Measurements from ENCODE around the gene PER2.

Gene PER2

DNA sequence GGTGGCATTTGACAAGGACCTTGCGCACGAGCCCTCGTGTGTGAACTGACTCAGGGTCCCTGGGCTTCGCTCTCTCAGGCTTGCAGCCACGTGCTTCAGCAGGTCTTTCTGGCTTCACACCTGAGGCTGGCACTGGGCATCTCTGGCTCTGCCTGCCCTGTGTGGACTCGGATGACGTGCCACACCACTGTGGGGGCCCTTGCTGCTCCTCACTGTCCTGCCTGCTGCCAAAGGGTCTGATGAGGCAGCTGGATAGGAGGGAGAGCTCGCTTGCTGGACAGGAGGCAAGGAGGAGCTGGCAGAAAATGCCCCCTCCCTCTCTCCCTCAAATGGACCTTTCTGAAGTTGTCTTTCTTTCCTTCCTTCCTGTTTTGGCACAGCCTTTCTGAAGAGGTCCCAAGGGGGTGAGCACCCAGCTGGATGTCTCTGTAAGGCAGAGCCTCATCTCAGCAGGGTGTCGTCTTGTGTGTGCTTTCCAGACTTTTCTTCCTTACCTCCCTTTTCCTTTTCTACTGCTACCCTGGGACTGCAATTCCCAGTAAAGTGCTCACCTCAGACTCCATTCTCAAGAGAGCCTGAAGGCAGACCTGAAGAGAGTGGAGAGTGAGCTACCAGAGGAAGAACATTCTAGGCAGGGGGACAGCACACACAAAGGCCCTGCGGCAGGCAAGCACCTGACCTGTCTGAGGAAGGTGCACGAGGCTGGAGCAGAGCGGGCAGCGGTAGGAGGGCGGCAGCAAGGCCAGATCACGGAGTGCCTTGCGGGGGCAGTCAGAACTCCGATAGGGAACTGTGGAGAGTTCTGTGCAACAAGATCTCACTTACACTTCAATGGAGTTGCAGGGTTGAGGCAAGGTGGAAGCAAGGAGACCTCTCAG lies 5.3 kb downstream of the PER2 start:
- no peak overlapping the region for H3K4me2 ChIP-seq
- H3K4me1 ChIP-seq (ENCODE audit: low read depth, poor library complexity, severe bottlenecking) = peaks cover 16% of the 10 kb centered on the region
- TF ChIP-seq, protein P1, sequence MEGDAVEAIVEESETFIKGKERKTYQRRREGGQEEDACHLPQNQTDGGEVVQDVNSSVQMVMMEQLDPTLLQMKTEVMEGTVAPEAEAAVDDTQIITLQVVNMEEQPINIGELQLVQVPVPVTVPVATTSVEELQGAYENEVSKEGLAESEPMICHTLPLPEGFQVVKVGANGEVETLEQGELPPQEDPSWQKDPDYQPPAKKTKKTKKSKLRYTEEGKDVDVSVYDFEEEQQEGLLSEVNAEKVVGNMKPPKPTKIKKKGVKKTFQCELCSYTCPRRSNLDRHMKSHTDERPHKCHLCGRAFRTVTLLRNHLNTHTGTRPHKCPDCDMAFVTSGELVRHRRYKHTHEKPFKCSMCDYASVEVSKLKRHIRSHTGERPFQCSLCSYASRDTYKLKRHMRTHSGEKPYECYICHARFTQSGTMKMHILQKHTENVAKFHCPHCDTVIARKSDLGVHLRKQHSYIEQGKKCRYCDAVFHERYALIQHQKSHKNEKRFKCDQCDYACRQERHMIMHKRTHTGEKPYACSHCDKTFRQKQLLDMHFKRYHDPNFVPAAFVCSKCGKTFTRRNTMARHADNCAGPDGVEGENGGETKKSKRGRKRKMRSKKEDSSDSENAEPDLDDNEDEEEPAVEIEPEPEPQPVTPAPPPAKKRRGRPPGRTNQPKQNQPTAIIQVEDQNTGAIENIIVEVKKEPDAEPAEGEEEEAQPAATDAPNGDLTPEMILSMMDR (conservative IDR thresholded peaks at IDR 0.05; ENCODE audit: low read depth, low read length) = no peak
- no peaks in the 10 kb centered on the region for H3K27me3 ChIP-seq (ENCODE audit: insufficient read depth, low read depth)
- no peak overlapping the region for H3K9ac ChIP-seq
- H3K27ac ChIP-seq = no peak overlapping the region
- H2AFZ ChIP-seq (ENCODE audit: low read depth) = no peak overlapping the region
- no peak overlapping the region for H3K4me3 ChIP-seq (IDR thresholded peaks at IDR 0.05; ENCODE audit: insufficient read depth, low read depth, low read length)
- H3K36me3 ChIP-seq (ENCODE audit: insufficient read depth) = no peaks in the 10 kb centered on the region
- no peaks in the 10 kb centered on the region for H4K20me1 ChIP-seq (ENCODE audit: insufficient read depth)
- H3K79me2 ChIP-seq (ENCODE audit: insufficient read depth, low read depth) = peaks cover 44% of the 10 kb centered on the region

DNA sequence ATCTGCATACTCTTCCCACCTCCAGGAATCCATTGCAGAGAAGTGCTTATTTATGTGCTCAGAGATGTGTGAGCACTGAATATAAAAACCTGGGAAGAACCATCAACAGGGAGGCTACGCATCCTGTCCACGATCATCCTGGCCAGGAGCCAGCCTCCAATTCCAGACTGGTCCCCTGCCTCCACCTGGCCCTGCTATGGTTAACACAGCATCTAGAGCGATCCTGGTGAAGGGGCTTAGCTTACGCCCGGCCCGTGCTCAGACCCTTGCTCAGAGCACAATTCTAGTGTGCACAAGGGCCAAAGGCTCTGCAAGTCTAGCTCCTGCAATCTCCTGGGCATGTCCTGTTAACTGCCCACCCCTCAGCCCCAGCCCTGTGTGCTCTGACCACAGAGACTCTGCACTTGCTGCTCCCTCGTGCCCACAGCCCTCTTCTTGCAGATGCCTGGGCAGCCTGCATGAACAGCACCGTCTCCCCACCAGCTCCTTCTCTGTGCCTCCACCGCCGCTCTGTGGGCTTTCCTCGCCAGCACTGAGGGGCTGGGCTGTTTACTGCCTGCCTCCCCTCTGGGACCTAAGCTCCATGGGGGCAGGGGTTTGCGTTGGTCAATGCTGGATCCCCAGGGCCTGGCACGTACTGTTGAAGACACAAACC lies 6.5 kb downstream of the PER2 start:
- peaks cover 37% of the 10 kb centered on the region; the same call in 1 of the 2 replicates for H3K79me2 ChIP-seq (ENCODE audit: insufficient read depth, low read depth)
- no peak overlapping the region for H2AFZ ChIP-seq (ENCODE audit: low read depth)
- H4K20me1 ChIP-seq (ENCODE audit: insufficient read depth) = no peaks in the 10 kb centered on the region
- no peaks in the 10 kb centered on the region for H3K27me3 ChIP-seq (ENCODE audit: insufficient read depth, low read depth)
- no peak overlapping the region for H3K27ac ChIP-seq
- H3K36me3 ChIP-seq (ENCODE audit: insufficient read depth) = no peaks in the 10 kb centered on the region
- H3K4me3 ChIP-seq (IDR thresholded peaks at IDR 0.05; ENCODE audit: insufficient read depth, low read depth, low read length) = no peak overlapping the region
- TF ChIP-seq, protein P1 (conservative IDR thresholded peaks at IDR 0.05; ENCODE audit: low read depth, low read length) = no peak
- H3K4me2 ChIP-seq = no peak overlapping the region
- H3K9ac ChIP-seq = no peak overlapping the region
- peaks cover 7% of the 10 kb centered on the region for H3K4me1 ChIP-seq (ENCODE audit: low read depth, poor library complexity, severe bottlenecking)

DNA sequence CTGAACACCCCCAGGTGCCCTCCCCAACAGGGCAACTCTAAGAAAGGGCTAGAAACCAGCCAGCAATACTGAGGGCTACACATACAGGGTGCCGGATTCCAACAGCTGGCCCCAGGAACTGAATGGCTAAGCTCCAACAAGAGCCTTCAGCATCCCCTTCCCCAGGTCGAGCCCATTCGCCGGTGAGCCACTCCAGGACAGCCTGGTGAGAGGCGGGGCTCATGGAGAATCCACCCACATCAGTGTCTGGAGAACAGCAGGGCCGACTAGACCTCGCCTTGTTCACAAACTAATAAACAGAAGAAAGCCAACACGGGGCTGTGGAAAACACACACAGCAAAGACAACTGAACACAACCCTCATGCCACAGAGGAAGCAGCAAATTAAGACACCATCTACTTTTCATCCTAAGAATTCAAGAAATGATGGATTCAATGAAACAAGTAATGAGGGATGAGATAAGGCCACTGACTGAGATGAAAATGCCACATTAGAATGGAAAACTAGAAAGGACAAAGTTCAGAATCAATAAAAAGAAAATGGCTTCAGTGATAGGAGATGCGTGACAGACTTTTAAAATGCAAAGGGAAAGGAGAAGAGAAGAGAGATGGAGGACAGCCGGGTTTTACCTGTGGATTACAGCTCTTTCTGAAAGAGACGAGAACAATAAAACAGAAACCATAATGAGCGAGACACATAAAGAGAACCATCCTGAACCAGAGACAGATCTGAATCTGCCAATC lies 8.2 kb downstream of the PER2 start:
- Histone ChIP-seq H3K79me2 (ENCODE audit: insufficient read depth, low read depth) (peaks cover 37% of the 10 kb centered on the region; the same call in 1 of the 2 replicates), H3K4me2 (no peak overlapping the region), H3K4me1 (ENCODE audit: low read depth, poor library complexity, severe bottlenecking) (no peaks in the 10 kb centered on the region), H3K27ac (no peak overlapping the region), H3K36me3 (ENCODE audit: insufficient read depth) (no peaks in the 10 kb centered on the region), H4K20me1 (ENCODE audit: insufficient read depth) (no peaks in the 10 kb centered on the region), H3K9ac (no peak overlapping the region), H3K4me3 (IDR thresholded peaks at IDR 0.05; ENCODE audit: insufficient read depth, low read depth, low read length) (no peak overlapping the region), H3K27me3 (ENCODE audit: insufficient read depth, low read depth) (no peaks in the 10 kb centered on the region), H2AFZ (ENCODE audit: low read depth) (no peak overlapping the region)
- TF ChIP-seq, protein P1 (conservative IDR thresholded peaks at IDR 0.05; ENCODE audit: low read depth, low read length) = no peak

DNA sequence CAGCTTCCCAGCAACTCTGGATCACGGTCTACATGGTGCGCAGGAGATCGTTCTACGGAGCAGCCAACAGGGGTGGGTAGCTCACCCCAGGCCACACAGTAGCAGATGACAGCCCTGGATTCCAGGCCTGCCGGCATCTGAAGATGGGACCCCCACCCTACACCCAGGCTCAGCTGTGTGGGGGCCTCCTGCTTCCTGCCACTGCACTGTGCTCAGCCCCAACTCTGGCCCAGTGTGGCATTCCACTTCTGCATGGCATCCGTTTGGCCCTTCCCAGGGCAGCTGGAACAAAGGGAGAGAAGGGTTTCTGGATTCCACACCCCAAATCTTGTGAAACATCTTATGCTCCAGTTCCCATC lies 9.1 kb downstream of the PER2 start:
- H3K27me3 ChIP-seq (ENCODE audit: insufficient read depth, low read depth) = no peaks in the 10 kb centered on the region
- H3K4me3 ChIP-seq (IDR thresholded peaks at IDR 0.05; ENCODE audit: insufficient read depth, low read depth, low read length) = no peak overlapping the region
- H3K9ac ChIP-seq = no peak overlapping the region
- H3K27ac ChIP-seq = no peak overlapping the region
- TF ChIP-seq, protein P1 (conservative IDR thresholded peaks at IDR 0.05; ENCODE audit: low read depth, low read length) = no peak
- peaks cover 35% of the 10 kb centered on the region; the same call in 1 of the 2 replicates for H3K79me2 ChIP-seq (ENCODE audit: insufficient read depth, low read depth)
- H3K36me3 ChIP-seq (ENCODE audit: insufficient read depth) = no peaks in the 10 kb centered on the region
- no peak overlapping the region for H3K4me2 ChIP-seq
- no peak overlapping the region for H2AFZ ChIP-seq (ENCODE audit: low read depth)
- no peaks in the 10 kb centered on the region for H4K20me1 ChIP-seq (ENCODE audit: insufficient read depth)
- H3K4me1 ChIP-seq (ENCODE audit: low read depth, poor library complexity, severe bottlenecking) = peaks cover 8% of the 10 kb centered on the region

All from KMS-11 (cell line).